ENCODE measurements around the gene TFDP2. TPM values are rescaled to one million over a fixed set of nuclear protein-coding genes. Genes with fewer than 3 reads are reported as not detected.
"Not testable (repeated sequence)": the region's sequence is repeated elsewhere in the genome, so short reads cannot be mapped to it uniquely, and the experiment has no call there.

TFDP2 gene
- total RNA-seq, 2 experiments from 2014 or later = 99.9 to 169 TPM

DNA sequence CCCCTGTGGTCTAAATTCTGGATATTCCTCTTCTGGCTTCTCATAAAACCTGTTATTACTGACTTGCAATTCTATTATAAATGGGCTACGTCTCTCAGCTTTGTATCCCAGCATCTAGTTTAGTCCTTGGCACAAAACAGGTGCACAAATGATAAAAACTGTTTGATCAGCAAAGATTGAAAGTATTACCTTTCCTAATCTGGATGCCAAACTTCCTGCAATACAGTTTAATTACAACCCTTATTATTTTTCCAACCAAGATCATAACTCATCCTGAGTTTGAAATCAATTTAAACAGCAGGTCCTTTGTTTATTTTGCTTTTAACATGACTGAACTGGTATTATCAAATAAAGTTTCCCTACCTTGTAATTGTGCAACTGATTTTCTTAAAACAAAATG is 140.3 kb downstream of the TFDP2 start:
- Histone ChIP-seq H3K36me3 (ENCODE audit: insufficient read depth, low read length) (peaks cover 83% of the 10 kb centered on the region), H3K4me3 (ENCODE audit: low read depth, low read length, poor library complexity, severe bottlenecking) (no peak overlapping the region), H3K4me1 (ENCODE audit: insufficient read depth, low read length, poor library complexity, severe bottlenecking) (no peaks in the 10 kb centered on the region), H3K9me2 (ENCODE audit: insufficient read depth, low read length) (no peaks in the 10 kb centered on the region), H3K4me2 (ENCODE audit: low read length) (no peak overlapping the region), H3K27ac (ENCODE audit: low read depth, low read length, poor library complexity, severe bottlenecking) (no peak overlapping the region), H3K79me2 (ENCODE audit: insufficient read depth, low read depth, low read length) (peaks cover 89% of the 10 kb centered on the region), H2AFZ (ENCODE audit: low read length) (no peak overlapping the region), H3K9me3 (ENCODE audit: low read length) (no peaks in the 10 kb centered on the region), H4K20me1 (ENCODE audit: insufficient read depth, low read length) (peaks cover 6% of the 10 kb centered on the region; the same call in 1 of the 2 replicates)
- no peak for DNase-seq (ENCODE audit: low spot score)
- ChIA-PET CTCF (ENCODE audit: unreplicated experiment) (no interaction called here), POLR2A (no interaction called here)
- no TSS peak for BruUV-seq (replicated peaks)
- intact Hi-C loops (cut with micrococcal nuclease; ENCODE audit: unreplicated experiment) = no loop called here
- TF ChIP-seq EZH2phosphoT487 (IDR thresholded peaks at IDR 0.05; ENCODE audit: borderline replicate concordance, low read depth, low read length) = no peak
- TF ChIP-seq, protein P1, sequence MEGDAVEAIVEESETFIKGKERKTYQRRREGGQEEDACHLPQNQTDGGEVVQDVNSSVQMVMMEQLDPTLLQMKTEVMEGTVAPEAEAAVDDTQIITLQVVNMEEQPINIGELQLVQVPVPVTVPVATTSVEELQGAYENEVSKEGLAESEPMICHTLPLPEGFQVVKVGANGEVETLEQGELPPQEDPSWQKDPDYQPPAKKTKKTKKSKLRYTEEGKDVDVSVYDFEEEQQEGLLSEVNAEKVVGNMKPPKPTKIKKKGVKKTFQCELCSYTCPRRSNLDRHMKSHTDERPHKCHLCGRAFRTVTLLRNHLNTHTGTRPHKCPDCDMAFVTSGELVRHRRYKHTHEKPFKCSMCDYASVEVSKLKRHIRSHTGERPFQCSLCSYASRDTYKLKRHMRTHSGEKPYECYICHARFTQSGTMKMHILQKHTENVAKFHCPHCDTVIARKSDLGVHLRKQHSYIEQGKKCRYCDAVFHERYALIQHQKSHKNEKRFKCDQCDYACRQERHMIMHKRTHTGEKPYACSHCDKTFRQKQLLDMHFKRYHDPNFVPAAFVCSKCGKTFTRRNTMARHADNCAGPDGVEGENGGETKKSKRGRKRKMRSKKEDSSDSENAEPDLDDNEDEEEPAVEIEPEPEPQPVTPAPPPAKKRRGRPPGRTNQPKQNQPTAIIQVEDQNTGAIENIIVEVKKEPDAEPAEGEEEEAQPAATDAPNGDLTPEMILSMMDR (conservative IDR thresholded peaks at IDR 0.05; ENCODE audit: low read length) = no peak

DNA sequence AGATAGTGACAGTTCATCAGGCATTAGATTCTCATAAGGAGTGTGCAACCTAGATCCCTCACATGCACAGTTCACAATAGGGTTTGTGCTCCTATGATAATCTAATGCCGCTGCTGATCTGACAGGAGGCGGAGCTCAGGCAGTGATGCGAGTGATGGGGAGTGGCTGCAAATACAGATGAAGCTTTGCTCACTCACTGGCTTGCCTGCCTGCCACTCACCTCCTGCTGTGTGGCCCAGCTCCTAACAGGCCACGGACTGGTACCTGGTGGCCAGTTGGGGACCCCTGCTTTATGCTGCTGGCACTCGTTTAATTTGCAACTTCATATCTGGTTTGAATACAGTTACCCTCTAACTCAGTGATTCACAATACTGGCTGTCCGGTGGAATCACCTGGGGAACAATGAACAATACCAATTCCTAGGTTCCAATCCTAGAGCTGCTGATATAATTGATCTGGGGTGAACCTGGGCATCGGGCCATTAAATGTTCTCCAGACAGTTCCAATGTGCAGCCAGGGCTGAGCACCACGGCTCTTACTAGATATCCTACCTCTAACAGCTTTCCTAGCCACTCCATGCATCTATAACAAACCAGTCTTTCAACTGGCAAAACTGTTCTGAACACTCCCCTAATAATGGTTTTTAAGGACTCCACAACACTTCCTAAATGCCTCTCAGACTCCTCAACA is 141.5 kb downstream of the TFDP2 start:
- H2AFZ ChIP-seq (ENCODE audit: low read length) = no peak overlapping the region
- H3K4me3 ChIP-seq (ENCODE audit: low read depth, low read length, poor library complexity, severe bottlenecking) = no peak overlapping the region
- H3K9me3 ChIP-seq (ENCODE audit: low read length) = no peaks in the 10 kb centered on the region
- no TSS peak for BruUV-seq (replicated peaks)
- no peak for DNase-seq (ENCODE audit: low spot score)
- H3K27ac ChIP-seq (ENCODE audit: low read depth, low read length, poor library complexity, severe bottlenecking) = no peak overlapping the region
- no peak overlapping the region for H3K4me2 ChIP-seq (ENCODE audit: low read length)
- peaks cover 82% of the 10 kb centered on the region for H3K36me3 ChIP-seq (ENCODE audit: insufficient read depth, low read length)
- no peaks in the 10 kb centered on the region for H3K4me1 ChIP-seq (ENCODE audit: insufficient read depth, low read length, poor library complexity, severe bottlenecking)
- CTCF ChIA-PET (ENCODE audit: unreplicated experiment) = no interaction called here
- peaks cover 82% of the 10 kb centered on the region for H3K79me2 ChIP-seq (ENCODE audit: insufficient read depth, low read depth, low read length)
- no peaks in the 10 kb centered on the region for H3K9me2 ChIP-seq (ENCODE audit: insufficient read depth, low read length)
- intact Hi-C loops (cut with micrococcal nuclease; ENCODE audit: unreplicated experiment) = no loop called here
- POLR2A ChIA-PET = no interaction called here
- H4K20me1 ChIP-seq (ENCODE audit: insufficient read depth, low read length) = no peaks in the 10 kb centered on the region; the same call in 1 of the 2 replicates
- TF ChIP-seq, protein P1 (conservative IDR thresholded peaks at IDR 0.05; ENCODE audit: low read length) = no peak
- TF ChIP-seq EZH2phosphoT487 (IDR thresholded peaks at IDR 0.05; ENCODE audit: borderline replicate concordance, low read depth, low read length) = no peak

DNA sequence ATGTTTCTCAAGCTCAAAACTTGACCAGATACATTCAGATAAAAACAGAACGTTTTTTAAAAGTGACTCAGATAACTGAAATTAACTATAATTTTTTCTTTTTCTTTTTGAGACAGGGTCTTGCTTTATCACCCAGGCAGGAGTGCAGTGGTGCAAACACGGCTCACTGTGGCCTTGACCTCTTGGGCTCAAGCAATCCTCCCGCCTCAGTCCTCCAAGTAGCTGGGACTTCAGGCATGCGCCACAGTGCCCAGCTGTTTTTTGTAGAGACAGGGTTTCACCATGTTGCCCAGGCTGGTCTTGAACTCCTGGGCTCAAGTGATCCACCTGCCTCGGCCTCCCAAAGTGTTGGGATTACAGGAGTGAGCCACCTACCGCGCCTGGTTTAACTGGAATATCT is 144.4 kb downstream of the TFDP2 start:
- intact Hi-C loops (cut with micrococcal nuclease; ENCODE audit: unreplicated experiment); H3K9me2 ChIP-seq (ENCODE audit: insufficient read depth, low read length); H3K27ac ChIP-seq (ENCODE audit: low read depth, low read length, poor library complexity, severe bottlenecking); H2AFZ ChIP-seq (ENCODE audit: low read length); H3K4me2 ChIP-seq (ENCODE audit: low read length); DNase-seq (ENCODE audit: low spot score); H3K4me1 ChIP-seq (ENCODE audit: insufficient read depth, low read length, poor library complexity, severe bottlenecking); H4K20me1 ChIP-seq (ENCODE audit: insufficient read depth, low read length); H3K4me3 ChIP-seq (ENCODE audit: low read depth, low read length, poor library complexity, severe bottlenecking); BruUV-seq (replicated peaks); H3K9me3 ChIP-seq (ENCODE audit: low read length); CTCF ChIA-PET (ENCODE audit: unreplicated experiment): not testable (repeated sequence)
- H3K36me3 ChIP-seq (ENCODE audit: insufficient read depth, low read length) = peaks cover 90% of the 10 kb centered on the region
- POLR2A ChIA-PET = interaction anchor here (1.3 kb wide), 1 partner anchor 10 kb away, joined by 3 read pairs; no protein-coding TSS in a partner anchor
- peaks cover 66% of the 10 kb centered on the region for H3K79me2 ChIP-seq (ENCODE audit: insufficient read depth, low read depth, low read length)
